ENCODE results near the gene SLC23A2.
A peak's percentile ranks its signal among the peaks of the same experiment; 100 is the strongest.
"Not testable (repeated sequence)": the region's sequence is repeated elsewhere in the genome, so short reads cannot be mapped to it uniquely, and the experiment has no call there.

The SLC23A2 gene

GRCh38 chr20:4936392-4936850 is 64.9 kb downstream of the SLC23A2 start:
- DNase-seq (ENCODE audit: low spot score), result no peak

- no peak for DNase-seq (ENCODE audit: low spot score)
These were observed 69.2 kb downstream of the SLC23A2 start for GRCh38 chr20:4932061-4932460.

- DNase-seq (ENCODE audit: low spot score), result no peak
These were observed 71.5 kb downstream of the SLC23A2 start for GRCh38 chr20:4929686-4930397.

GRCh38 chr20:4926531-4927156 is 74.7 kb downstream of the SLC23A2 start:
- no peak for DNase-seq (ENCODE audit: low spot score)

- peak; percentile 76 for DNase-seq (ENCODE audit: low spot score)
These were observed 75.3 kb downstream of the SLC23A2 start for GRCh38 chr20:4925842-4926530.

- DNase-seq (ENCODE audit: low spot score), result no peak
These were observed 76.9 kb downstream of the SLC23A2 start for GRCh38 chr20:4924446-4924845.

- no peak for DNase-seq (ENCODE audit: low spot score)
These were observed 77.3 kb downstream of the SLC23A2 start for GRCh38 chr20:4924032-4924431.

GRCh38 chr20:4922186-4922585 is 79.1 kb downstream of the SLC23A2 start:
- no peak for DNase-seq (ENCODE audit: low spot score)

- not testable (repeated sequence) for DNase-seq (ENCODE audit: low spot score)
These were observed 80.0 kb downstream of the SLC23A2 start for GRCh38 chr20:4921271-4921670.

GRCh38 chr20:4920655-4921054 is 80.7 kb downstream of the SLC23A2 start:
- DNase-seq (ENCODE audit: low spot score), result no peak

- no peak for DNase-seq (ENCODE audit: low spot score)
These were observed 81.2 kb downstream of the SLC23A2 start for GRCh38 chr20:4920131-4920530.

- no peak for DNase-seq (ENCODE audit: low spot score)
These were observed 82.1 kb downstream of the SLC23A2 start for GRCh38 chr20:4919047-4919704.

- DNase-seq (ENCODE audit: low spot score), result no peak
These were observed 82.8 kb downstream of the SLC23A2 start for GRCh38 chr20:4918473-4918872.

GRCh38 chr20:4916971-4917881 is 84.1 kb downstream of the SLC23A2 start:
- no peak for DNase-seq (ENCODE audit: low spot score)

GRCh38 chr20:4913147-4913546 is 88.2 kb downstream of the SLC23A2 start:
- no peak for DNase-seq (ENCODE audit: low spot score)

GRCh38 chr20:4912380-4913142 is 88.7 kb downstream of the SLC23A2 start:
- DNase-seq (ENCODE audit: low spot score), result no peak

GRCh38 chr20:4910951-4911350 is 90.4 kb downstream of the SLC23A2 start:
- peak; percentile 33 for DNase-seq (ENCODE audit: low spot score)

GRCh38 chr20:4905613-4906012 is 95.7 kb downstream of the SLC23A2 start:
- DNase-seq (ENCODE audit: low spot score), result no peak

GRCh38 chr20:4905195-4905594 is 96.1 kb downstream of the SLC23A2 start:
- no peak for DNase-seq (ENCODE audit: low spot score)

GRCh38 chr20:4904127-4904860 is 97.0 kb downstream of the SLC23A2 start:
- no peak for DNase-seq (ENCODE audit: low spot score)
